PC-3 (cell line): ENCODE results near the gene NSRP1. TPM values are rescaled to one million over a fixed set of nuclear protein-coding genes. Genes with fewer than 3 reads are reported as not detected.

Source experiments
- ATAC-seq: fragments of 200-7000 bp; cut with Tn5 transposase; 2 replicates; pipeline ENCODE4 v1.9.1; 2020; ENCODE audit warnings: mild to moderate bottlenecking, moderate library complexity
- BruUV-seq: library from RNA; stranded (reverse); fragments of 400-500 nt; replicated peaks from 2 replicates; lab custom pipeline; 2021; lab: Mats Ljungman, UMichigan
- CTCF ChIA-PET: fragments of 300-600 bp; sonication (Branson Sonifier 250); formaldehyde crosslinking; loops from one replicate; lab custom pipeline; 2022; ENCODE audit warnings: antibody characterized with exemption; lab: Charles Lee
- POLR2A ChIA-PET: fragments of 300-600 bp; sonication (Branson Sonifier 250); formaldehyde crosslinking; loops from one replicate; lab custom pipeline; 2022; ENCODE audit warnings: antibody characterized with exemption; ENCODE audit not compliant: unreplicated experiment; lab: Charles Lee
- DNase-seq: peaks from one replicate; pipeline ENCODE4 v3.0.0-alpha.2; 2015
- H2AFZ ChIP-seq: fragments of 300-600 bp; sonication (generic); 2 replicates; pipeline ENCODE4 v1.6.0; 2016; ENCODE audit warnings: antibody characterized with exemption, low read length
- H3F3A ChIP-seq: fragments of 300-600 bp; sonication (generic); one replicate; pipeline ENCODE4 v1.6.0; 2017; ENCODE audit warnings: antibody characterized with exemption, low read length, control low read depth, mild to moderate bottlenecking; ENCODE audit not compliant: unreplicated experiment
- H3K27ac ChIP-seq: fragments of 300-600 bp; sonication (generic); 2 replicates; pipeline ENCODE4 v1.5.1; 2016; ENCODE audit warnings: mild to moderate bottlenecking, low read length
- H3K27me3 ChIP-seq: fragments of 300-600 bp; sonication (generic); 2 replicates; pipeline ENCODE4 v1.6.1; 2016; ENCODE audit warnings: low read length, mixed read lengths
- H3K36me3 ChIP-seq: fragments of 300-600 bp; sonication (generic); 2 replicates; pipeline ENCODE4 v1.6.1; 2016; ENCODE audit warnings: low read depth, mixed run types, low read length, mixed read lengths
- H3K4me1 ChIP-seq: fragments of 300-600 bp; sonication (generic); 2 replicates; pipeline ENCODE4 v1.5.1; 2016; ENCODE audit warnings: low read length; ENCODE audit not compliant: insufficient read depth
- H3K4me2 ChIP-seq: fragments of 300-600 bp; sonication (generic); 2 replicates; pipeline ENCODE4 v1.6.0; 2016; ENCODE audit warnings: low read length
- H3K4me3 ChIP-seq: fragments of 300-600 bp; sonication (generic); 2 replicates; pipeline ENCODE4 v1.5.1; 2016; ENCODE audit warnings: mild to moderate bottlenecking, low read length, mixed read lengths
- H3K79me2 ChIP-seq: fragments of 300-600 bp; sonication (generic); 2 replicates; pipeline ENCODE4 v1.6.1; 2017; ENCODE audit warnings: low read length, mixed read lengths
- H3K9ac ChIP-seq: fragments of 300-600 bp; sonication (generic); 2 replicates; pipeline ENCODE4 v1.6.0; 2016; ENCODE audit warnings: mild to moderate bottlenecking, low read length
- H3K9me2 ChIP-seq: fragments of 300-600 bp; sonication (generic); replicated peaks from 2 replicates; pipeline ENCODE4 v1.6.1; 2016; ENCODE audit warnings: mixed run types, low read length, mixed read lengths
- H3K9me3 ChIP-seq: fragments of 300-600 bp; sonication (generic); 2 replicates; pipeline ENCODE4 v1.6.1; 2016; ENCODE audit warnings: low read length, mixed read lengths
- H4K20me1 ChIP-seq: fragments of 300-600 bp; sonication (generic); 2 replicates; pipeline ENCODE4 v1.6.1; 2016; ENCODE audit warnings: low read length, mixed read lengths
- EZH2 ChIP-seq: fragments of 300-600 bp; sonication (generic); IDR thresholded peaks from one replicate; pipeline ENCODE4 v1.6.1; 2017; ENCODE audit warnings: antibody characterized with exemption, mild to moderate bottlenecking, low read length; ENCODE audit not compliant: unreplicated experiment
- EZH2phosphoT487 ChIP-seq: fragments of 300-600 bp; sonication (generic); IDR thresholded peaks from 2 replicates; pipeline ENCODE4 v1.6.1; 2018; ENCODE audit warnings: mild to moderate bottlenecking, antibody characterized with exemption, low read length, borderline replicate concordance
- intact Hi-C: fragments of 100-400 bp; cut with micrococcal nuclease; formaldehyde crosslinking; loops from 2 replicates; pipeline ENCODE4 v1.9.0; 2023
- total RNA-seq: library from RNA; depleted of rRNA; stranded (reverse); fragments of >200 nt; gene quantifications from 2 replicates; pipeline ENCODE4 v1.2.3, GENCODE V29; 2014
- TF ChIP-seq, protein P1 (sequence below): fragments of 300-600 bp; sonication (generic); conservative IDR thresholded peaks from 2 replicates; pipeline ENCODE4 v1.5.1; 2017; ENCODE audit warnings: antibody characterized with exemption, low read depth, mild to moderate bottlenecking, low read length

NSRP1 gene
- total RNA-seq, 1 experiment from 2014 or later, result 6.4 TPM

DNA sequence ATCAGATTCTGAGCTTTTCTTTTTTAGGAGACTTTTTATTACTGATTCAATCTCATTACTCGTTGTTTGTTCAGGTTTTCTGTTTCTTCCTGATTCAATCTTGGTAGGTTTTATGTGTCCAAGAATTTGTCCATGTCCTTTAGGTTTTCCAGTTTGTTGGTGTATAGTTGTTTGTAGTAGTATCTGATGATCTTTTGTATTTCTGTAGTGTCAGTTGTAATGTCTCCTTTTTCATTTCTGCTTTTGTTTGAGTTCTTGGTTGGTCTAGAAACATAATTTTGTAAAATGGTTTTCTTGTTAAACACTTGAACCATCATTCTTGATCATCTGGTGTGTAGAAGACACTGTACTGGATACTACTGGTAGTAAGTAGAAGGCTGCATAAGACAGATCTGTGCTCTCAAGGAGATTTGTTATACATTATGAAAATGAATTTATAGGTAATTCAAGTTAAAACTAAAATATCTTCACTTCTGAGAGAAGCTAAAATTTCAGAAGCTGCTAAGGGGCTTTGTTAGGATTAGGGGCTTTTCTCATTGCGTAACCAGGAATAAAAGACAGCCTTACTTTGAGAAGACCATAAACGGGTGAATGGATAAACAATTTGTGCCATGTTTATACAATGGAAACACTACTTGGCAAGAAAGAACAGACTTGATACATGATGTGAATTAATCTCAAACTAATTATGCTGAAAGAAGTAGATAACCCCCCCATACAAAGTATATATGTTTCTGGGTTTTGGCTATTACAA lies 44.0 kb downstream of the NSRP1 start:
- POLR2A ChIA-PET, result no interaction called here
- peaks cover 27% of the 10 kb centered on the region for H3K36me3 ChIP-seq
- no peaks in the 10 kb centered on the region for H3K4me1 ChIP-seq
- H3K4me3 ChIP-seq, result no peak overlapping the region
- DNase-seq (no peak), ATAC-seq (no peak)
- H2AFZ ChIP-seq, result no peak overlapping the region
- H3K9me3 ChIP-seq, result peaks cover 13% of the 10 kb centered on the region; the same call in 1 of the 2 replicates
- CTCF ChIA-PET, result interaction anchor here (0.5 kb wide), 1 partner anchor 75 kb away, joined by 3 read pairs; no protein-coding TSS in a partner anchor
- H3K9ac ChIP-seq, result no peak overlapping the region
- H4K20me1 ChIP-seq, result 0 out of 2 replicates have a peak, but pooled peaks cover 5% of the 10 kb centered on the region
- H3F3A ChIP-seq, result no peaks in the 10 kb centered on the region
- no peak overlapping the region for H3K27ac ChIP-seq
- H3K27me3 ChIP-seq, result no peaks in the 10 kb centered on the region
- no TSS peak for BruUV-seq
- H3K79me2 ChIP-seq, result peaks cover 49% of the 10 kb centered on the region
- intact Hi-C loops, result no loop called here
- TF ChIP-seq EZH2, result no peak
- no peak for TF ChIP-seq EZH2phosphoT487
- TF ChIP-seq, protein P1, sequence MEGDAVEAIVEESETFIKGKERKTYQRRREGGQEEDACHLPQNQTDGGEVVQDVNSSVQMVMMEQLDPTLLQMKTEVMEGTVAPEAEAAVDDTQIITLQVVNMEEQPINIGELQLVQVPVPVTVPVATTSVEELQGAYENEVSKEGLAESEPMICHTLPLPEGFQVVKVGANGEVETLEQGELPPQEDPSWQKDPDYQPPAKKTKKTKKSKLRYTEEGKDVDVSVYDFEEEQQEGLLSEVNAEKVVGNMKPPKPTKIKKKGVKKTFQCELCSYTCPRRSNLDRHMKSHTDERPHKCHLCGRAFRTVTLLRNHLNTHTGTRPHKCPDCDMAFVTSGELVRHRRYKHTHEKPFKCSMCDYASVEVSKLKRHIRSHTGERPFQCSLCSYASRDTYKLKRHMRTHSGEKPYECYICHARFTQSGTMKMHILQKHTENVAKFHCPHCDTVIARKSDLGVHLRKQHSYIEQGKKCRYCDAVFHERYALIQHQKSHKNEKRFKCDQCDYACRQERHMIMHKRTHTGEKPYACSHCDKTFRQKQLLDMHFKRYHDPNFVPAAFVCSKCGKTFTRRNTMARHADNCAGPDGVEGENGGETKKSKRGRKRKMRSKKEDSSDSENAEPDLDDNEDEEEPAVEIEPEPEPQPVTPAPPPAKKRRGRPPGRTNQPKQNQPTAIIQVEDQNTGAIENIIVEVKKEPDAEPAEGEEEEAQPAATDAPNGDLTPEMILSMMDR, result no peak
- no peaks in the 10 kb centered on the region for H3K9me2 ChIP-seq
- no peak overlapping the region for H3K4me2 ChIP-seq

DNA sequence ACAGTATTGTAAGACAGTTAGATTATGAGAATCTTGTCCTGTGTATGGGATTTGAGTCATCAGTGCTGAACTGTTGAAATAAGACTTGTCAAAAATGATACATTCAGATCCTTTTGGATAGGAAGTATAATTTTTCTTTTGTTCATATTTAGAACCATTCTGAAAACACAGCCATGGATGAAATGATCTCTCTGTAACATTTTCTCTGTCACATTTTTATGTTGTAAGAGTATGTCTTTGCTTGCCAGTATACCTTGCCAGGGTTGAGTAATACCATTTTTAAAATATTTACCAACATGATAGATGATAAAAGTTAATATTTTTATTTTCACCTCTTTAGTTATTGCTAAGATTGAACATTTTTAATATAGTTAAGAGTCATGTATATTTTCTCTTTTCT lies 45.0 kb downstream of the NSRP1 start:
- H3K27me3 ChIP-seq, result no peaks in the 10 kb centered on the region
- DNase-seq, result no peak
- H3K9me2 ChIP-seq, result no peaks in the 10 kb centered on the region
- ATAC-seq, result no peak
- no peak overlapping the region for H3K27ac ChIP-seq
- no peak overlapping the region for H3K4me3 ChIP-seq
- H3K9me3 ChIP-seq, result peaks cover 13% of the 10 kb centered on the region; the same call in 1 of the 2 replicates
- H3K9ac ChIP-seq, result no peak overlapping the region
- 0 out of 2 replicates have a peak, but pooled peaks cover 5% of the 10 kb centered on the region for H4K20me1 ChIP-seq
- H3F3A ChIP-seq, result no peaks in the 10 kb centered on the region
- intact Hi-C loops, result no loop called here
- H3K79me2 ChIP-seq, result peaks cover 49% of the 10 kb centered on the region
- peaks cover 27% of the 10 kb centered on the region for H3K36me3 ChIP-seq
- TF ChIP-seq EZH2phosphoT487, result no peak
- TF ChIP-seq, protein P1, result no peak
- no peak for TF ChIP-seq EZH2
- no peak overlapping the region for H2AFZ ChIP-seq
- H3K4me1 ChIP-seq, result no peaks in the 10 kb centered on the region
- ChIA-PET CTCF (no interaction called here), POLR2A (no interaction called here)
- no peak overlapping the region for H3K4me2 ChIP-seq
- no TSS peak for BruUV-seq

DNA sequence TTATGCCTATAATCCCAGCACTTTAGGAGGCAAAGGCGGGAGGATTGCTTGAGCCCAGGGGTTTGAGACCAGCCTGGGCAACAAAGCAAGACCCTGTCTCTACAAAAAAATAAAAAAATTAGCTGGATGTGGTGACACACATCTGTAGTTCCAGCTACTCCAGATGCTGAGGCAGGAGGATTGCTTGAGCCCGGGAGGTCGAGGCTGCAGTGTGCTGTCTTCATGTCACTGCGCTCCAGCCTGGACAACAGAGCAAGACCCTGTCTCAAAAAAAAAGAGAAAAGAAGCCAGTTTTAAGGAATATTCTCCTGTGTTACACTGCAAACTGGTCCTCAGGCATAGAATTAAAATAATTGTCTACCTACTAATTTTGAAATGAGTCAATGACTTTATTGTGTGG lies 47.9 kb downstream of the NSRP1 start:
- CTCF ChIA-PET, result no interaction called here
- POLR2A ChIA-PET, result no interaction called here
- H3K36me3 ChIP-seq, result no peaks in the 10 kb centered on the region

More for the DNA sequence above, 47.9 kb downstream of the NSRP1 start:
- Histone ChIP-seq H4K20me1 (0 out of 2 replicates have a peak, but pooled peaks cover 5% of the 10 kb centered on the region), H3K4me2 (no peak overlapping the region), H3K4me1 (no peaks in the 10 kb centered on the region), H3K27ac (no peak overlapping the region), H3K9me3 (no peaks in the 10 kb centered on the region), H3F3A (no peaks in the 10 kb centered on the region), H3K9ac (no peak overlapping the region), H3K79me2 (peaks cover 27% of the 10 kb centered on the region), H3K27me3 (no peaks in the 10 kb centered on the region), H2AFZ (no peak overlapping the region), H3K4me3 (no peak overlapping the region), H3K9me2 (no peaks in the 10 kb centered on the region)
- DNase-seq (no peak), ATAC-seq (no peak)
- TF ChIP-seq EZH2 (no peak), EZH2phosphoT487 (no peak)
- TF ChIP-seq, protein P1, result no peak
- no TSS peak for BruUV-seq
- intact Hi-C loops, result no loop called here
